Activated CD4-positive, CD25-positive, alpha-beta regulatory T cell treated with anti-CD3 and anti-CD28 coated beads, Interleukin-2, amount 50 U/mL, for 16 hours (primary cell): ENCODE results near the gene CPN2.

Experiments
- DNase-seq: peaks from one replicate; pipeline ENCODE4 v3.0.0-alpha.2; 2020; ENCODE audit warnings: low read depth, low spot score

The CPN2 gene, protein sequence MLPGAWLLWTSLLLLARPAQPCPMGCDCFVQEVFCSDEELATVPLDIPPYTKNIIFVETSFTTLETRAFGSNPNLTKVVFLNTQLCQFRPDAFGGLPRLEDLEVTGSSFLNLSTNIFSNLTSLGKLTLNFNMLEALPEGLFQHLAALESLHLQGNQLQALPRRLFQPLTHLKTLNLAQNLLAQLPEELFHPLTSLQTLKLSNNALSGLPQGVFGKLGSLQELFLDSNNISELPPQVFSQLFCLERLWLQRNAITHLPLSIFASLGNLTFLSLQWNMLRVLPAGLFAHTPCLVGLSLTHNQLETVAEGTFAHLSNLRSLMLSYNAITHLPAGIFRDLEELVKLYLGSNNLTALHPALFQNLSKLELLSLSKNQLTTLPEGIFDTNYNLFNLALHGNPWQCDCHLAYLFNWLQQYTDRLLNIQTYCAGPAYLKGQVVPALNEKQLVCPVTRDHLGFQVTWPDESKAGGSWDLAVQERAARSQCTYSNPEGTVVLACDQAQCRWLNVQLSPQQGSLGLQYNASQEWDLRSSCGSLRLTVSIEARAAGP

DNA sequence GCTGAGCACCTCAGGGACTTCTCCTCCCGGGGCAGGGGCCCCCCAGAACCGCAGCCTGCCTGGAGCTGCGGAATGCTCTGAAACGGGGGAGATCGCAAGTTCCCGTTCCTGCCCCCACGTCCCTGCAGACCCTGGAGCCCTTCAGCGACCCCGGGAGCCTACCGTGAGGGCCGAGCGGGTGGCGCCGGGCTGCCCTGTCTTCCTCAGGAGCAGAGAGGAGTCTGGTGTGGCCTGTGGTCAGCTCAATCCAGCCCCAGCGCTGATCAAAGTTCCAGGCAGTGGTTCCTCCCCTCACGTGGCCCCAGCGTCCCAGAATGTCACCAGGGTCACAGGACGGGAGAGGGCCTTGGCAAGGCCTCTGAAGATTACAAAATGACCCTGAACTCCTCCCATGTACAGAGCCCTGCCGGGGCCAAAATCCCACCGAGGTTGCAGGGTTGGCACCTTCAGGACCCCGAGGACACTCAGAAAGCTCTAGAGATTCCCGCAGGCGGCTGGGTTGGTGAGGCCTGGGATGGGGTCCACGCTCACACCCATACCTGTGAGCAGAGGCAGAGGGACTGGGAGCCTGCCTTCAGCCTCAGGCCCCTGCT is at the start of gene CPN2:
TSS of gene CPN2 (minus strand) at position 249 of the 593 bp plus-strand sequence. CDS start 8,626 bp downstream, outside the sequence.
- DNase-seq = no peak

DNA sequence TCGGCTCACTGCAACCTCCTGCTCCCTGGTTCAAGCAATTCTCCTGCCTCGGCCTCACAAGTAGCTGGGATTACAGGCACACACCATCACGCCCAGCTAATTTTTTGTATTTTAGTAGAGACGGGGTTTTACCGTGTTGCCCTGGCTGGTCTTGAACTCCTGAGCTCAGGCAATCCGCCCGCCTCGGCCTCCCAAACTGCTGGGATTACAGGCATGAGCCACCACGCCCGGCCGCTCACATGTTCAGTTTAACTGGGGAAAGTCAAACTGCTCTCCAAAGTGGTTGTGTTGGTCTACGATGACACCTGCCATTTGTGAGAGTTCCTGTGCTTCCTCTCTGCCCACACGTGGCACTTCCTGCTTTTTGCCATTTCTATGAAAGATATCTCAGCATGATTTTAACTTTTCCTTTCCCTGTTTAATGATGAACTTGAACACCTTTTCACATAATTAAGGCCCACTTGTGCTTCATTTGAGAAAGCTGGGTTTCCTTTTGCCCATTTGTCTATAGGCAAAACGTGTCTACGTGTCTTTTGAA is 48.8 kb upstream of the CPN2 start:
- DNase-seq = no peak

DNA sequence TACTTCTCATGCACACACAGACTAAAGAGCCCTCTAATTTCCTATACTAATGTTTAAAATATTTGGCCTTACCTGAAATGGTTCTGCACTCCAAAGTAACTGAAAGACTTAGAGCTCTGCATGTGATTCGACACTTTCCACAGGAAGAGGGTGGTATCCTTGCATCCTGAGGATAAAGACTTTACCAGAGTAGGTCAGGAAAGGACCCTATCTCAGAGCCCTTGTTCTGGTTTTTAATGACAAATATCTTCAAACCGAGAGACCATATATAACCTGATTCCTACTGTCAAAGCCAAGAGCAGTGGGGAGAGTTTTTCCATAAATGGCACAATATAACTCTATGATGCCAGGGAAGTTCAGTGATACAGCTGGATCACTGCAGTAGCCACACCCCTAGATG is 48.0 kb upstream of the CPN2 start, which contains the start of gene GP5:
TSS of gene GP5 (minus strand) at position 101 of the 400 bp plus-strand sequence. CDS start 984 bp downstream, outside the sequence.
- no peak for DNase-seq

DNA sequence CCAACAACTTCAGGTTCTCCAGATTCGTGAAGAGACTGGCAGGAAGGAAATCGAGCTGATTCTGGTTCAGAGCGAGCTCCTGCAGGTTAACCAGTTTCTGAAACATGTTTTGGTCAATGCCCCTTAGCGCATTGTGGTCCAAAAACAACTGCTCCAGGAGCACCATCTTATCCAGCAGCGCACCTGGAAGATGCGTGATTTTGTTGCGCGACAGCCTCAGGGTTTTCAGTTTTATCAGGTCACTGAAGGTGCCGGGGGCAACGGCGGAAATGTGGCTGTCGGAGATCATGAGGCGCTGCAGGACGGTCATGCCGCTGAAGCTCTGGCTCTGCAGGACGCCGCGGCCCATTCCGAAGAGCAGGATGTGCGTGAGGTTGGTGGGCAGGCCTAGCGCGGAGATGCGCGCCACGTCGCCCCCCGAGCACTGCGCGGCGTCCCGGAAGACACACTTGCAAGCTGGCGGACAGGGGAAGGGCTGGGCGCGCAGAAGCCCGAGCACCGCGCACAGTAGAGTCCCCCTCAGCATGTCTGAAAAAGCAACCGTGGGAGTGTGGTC is 46.7 kb upstream of the CPN2 start:
- no peak for DNase-seq

DNA sequence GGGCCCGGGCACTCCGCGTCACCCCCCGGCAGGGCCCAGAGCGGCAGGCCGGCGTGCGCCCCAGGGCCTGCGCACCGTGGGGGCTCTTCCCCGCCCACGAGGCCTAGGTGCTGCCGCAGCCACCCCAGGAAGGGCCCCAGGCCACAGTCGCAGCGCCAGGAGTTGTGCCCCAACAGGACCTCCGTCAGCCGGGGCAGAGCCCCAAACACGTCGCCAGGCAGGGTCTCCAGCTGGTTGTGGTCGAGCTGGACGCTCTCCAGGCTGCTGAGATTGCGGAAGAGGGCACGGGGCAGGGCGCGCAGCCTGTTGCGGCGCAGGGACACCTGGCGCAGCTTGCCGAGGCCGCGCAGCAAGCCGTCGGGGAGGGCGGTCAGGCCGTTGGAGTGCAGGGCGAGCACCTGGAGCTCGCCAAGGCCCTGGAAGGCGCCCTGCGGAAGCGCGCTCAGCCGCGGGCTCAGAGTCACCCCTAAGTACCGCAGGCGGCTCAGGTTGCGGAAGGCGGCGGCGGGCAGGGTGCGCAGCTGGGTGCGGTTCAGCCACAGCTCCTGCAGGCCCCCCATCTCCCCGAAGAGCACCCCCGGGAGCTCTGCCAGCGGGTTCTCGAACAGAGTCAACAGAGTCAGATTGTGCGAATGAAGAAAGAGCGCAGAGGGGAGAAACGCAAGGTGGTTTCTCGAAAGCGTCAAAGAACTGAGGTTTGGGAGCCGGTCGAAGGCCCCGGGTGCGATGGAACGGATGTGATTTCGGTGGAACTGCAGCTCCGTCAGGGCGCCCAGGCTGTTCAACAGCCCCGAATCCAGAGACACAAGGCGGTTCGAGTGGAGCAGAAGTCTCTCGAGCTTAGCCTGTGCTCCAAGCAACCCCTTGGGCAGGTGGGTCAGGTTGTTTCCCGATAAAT is 46.0 kb upstream of the CPN2 start:
- no peak for DNase-seq

DNA sequence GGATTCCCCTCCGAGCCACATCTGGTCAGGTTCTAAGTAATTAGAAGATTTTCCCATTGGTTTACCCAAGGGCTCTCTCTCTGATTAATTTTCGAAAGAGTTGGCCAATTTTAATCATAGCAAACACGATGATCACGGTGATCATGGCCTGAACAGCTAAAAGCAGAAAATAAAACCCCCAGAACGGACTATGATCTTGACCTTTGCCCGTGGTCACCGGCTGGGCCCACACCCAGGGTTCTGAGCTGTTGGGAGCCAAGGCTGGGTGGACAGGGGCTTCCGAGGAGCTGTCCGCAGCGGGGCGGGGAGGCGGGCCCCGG is 45.4 kb upstream of the CPN2 start:
- DNase-seq = no peak

DNA sequence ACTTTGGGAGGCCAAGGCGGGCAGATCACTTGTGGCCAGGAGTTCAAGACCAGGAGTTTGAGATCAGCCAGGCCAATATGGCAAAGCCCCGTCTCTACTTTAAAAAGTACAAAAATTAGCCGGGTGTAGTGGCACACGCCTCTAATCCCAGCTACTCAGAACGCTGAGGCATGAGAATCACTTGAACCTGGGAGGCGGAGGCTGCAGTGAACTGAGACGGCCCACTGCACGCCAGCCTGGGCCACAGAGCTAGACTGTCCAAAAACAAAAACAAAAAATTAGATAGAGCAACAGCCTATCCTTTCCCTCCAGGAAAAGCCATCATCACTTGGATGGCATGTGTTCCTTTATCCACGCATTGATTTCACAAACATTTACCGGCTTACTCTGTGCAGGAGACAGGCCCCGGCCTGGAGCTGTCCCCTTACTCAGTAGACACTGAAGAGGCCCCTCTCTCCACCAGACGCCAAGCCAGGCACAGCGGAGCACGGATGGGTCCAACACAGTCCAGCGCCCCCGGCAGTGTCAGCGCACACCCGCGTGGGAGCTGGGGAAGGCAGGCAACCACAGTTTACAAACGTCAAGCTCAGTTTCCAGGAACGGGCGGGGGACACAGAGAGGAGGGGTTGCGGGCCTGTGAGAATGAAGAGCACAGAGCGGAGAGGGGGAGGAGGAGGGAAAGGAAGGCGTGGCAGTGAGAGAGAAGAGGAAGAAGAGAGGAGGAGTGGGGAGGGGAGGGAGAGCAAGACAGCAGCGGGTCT is 44.8 kb upstream of the CPN2 start:
- DNase-seq = no peak

DNA sequence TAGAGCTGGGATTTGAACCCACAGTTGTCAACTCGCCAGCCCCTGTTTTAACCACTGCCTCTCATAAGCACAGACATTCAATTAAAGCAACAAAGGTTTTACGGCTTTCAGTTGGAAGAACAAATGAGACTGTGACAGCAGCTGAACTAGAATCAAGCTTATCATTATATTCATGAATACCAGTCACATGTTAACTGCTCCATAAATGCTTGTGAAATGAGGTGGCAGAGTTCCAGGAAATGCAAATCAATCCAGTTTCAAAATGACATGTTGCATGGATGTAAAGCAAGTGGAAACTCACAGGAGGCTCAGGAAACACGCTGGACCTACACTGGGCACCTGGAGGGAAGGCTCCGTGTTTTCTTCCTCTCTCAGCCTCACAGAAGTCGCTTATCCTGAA is 44.1 kb upstream of the CPN2 start:
- no peak for DNase-seq

DNA sequence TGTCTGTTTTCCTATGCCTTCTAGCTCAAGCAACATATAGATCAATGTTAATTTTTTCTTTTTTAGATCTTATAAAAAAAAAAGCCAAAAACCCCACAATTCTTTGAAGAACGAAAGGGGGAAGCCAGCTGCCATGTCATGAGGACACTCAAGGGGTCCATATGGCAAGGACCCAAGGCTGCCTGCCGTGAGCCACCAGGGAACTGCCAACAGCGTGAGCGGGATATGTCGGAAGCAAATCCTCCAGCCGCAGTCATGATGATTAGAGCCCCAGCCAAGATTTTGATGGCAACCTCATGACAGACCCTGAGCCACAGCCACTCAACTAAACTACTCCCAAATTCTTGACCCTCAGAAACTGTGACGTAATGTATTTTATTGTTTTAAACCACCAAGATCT is 41.4 kb upstream of the CPN2 start:
- DNase-seq = no peak

DNA sequence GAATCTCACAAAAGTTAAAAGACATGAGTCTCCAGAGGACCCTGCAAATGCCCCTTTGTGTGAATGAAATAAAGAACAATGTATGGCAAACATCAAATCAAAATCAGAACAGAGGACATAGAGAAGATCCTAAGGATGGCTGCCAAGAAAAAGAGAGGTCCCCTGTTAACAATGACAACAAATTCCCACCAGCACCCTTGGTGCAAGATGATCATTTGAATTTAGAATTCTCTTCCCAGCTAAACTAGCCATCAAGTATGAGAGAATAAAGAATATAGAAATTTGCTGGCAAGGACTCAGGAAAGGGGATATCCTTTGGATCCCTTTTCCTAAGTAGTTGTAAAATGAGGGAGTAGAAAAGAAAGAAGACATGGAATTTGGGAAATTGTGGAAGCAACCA is 39.7 kb upstream of the CPN2 start:
- DNase-seq = no peak

DNA sequence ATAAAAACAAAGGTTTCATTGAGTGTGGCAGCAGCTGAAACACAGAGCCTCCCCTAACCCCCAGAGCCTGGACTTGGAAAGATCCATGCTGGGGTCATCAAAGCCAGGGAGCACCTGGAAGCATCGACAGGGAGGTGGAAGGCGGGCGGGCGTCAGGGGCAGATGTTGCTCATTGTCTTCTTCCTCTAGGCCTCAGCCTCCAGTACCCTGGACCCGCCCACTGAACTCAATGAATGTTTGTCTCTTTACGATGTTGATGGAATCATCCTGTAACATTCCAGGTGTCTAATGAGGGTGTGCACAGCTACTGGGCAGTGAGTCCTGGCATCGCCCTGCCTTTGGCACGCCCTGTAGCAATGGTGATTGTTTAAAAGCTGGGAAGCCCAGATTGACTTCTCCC is 38.1 kb upstream of the CPN2 start:
- no peak for DNase-seq

DNA sequence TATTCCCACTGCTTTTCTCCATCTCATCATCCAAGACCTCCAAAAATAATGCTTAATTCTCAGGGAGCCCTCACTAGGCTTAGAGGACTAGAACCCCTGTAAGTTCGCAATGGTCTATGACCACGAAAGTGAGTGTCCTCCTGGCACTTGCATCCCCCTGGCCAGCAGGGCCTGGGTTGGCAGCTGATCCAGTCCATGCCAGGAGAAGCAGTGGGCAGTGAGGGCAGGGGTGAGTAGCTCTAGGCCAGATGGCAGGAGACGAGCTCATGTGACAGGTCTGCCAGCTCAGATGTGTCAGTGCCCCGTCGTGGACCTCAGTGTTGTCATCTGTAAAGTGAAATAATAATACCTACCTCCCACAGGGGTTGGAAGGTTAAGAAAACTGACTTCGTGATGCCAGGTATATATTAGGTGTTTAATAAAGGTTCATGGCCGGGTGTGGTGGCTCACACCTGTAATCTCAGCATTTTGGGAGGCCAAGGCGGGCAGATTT is 36.8 kb upstream of the CPN2 start:
- no peak for DNase-seq

DNA sequence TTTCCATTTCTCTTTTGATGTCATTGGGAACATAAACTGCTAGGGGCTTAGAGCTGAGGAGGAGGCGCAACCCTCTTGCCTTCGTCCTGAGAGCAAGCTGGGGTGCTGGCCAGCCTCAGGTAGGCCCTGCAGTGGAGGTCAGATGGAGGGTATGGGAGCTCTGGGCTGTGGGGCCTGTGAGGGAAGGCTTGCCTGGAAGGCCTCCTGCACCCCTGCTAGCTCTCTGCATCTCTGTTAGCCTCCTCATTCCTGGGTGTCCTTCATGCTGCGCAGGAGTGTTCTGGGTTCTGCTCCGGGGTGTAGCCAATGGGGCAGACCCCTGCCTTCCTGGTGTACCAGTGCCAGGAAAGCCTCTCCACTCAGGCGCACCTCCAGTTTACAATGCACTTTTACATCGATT is 36.1 kb upstream of the CPN2 start:
- no peak for DNase-seq

DNA sequence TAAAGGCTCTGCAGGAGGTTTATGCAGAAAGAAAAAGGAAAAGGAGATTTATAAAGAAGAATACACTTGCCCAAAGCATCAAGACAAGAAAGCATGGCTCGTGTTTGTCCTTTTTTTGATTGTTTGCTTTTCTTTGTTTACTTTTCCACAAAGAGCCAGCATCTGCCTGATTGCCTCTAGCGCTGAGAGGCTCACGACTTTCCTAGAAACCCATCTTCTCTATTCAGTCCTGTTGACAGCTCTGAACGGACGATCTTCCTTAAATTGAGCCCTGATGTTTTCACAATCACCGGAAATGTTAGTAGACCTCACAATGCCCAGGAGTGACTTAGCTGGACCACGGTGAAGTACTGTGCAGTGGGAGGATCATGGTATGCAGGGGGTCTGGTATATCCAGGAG is 35.5 kb upstream of the CPN2 start:
- DNase-seq = no peak

DNA sequence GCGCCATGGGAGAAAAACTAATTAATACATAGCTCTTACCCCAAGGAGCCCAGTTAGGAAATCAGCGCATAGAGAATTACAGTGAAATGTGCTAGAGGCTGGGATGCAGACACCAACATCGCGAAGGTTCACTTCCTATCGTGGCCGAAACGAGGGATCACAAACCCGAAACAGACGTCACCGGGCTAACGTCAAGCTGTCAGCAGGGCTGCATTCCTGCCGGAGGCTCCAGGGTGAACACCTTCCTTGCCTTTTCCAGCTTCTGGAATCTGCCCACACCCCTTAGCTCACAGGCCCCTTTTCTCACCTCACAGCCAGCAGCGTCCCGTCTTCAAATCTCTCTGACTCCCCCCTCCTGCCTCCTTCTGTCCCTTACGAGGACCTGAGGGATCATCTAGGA is 34.9 kb upstream of the CPN2 start:
- DNase-seq = no peak

DNA sequence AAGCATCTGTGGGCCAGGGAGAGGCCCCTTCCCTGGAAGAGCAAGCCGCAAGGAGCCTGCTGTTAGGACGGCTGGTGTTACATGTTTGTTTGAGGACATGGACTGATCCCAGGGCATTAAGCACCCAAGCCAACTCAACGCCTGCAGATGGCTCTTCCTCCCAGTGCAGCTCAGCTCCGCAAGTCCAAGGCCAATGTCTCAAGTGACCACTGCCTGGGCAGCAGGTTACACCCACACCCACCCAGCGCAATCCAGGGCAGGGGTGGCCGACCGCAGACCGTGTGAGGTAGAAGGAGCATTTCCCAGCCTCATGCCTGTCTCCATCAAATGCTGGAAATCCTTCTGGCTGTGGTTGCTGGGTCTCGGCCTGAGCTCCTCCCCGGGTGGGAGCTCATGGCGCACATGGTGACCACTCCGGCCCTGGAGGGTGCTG is 33.5 kb upstream of the CPN2 start:
- no peak for DNase-seq

DNA sequence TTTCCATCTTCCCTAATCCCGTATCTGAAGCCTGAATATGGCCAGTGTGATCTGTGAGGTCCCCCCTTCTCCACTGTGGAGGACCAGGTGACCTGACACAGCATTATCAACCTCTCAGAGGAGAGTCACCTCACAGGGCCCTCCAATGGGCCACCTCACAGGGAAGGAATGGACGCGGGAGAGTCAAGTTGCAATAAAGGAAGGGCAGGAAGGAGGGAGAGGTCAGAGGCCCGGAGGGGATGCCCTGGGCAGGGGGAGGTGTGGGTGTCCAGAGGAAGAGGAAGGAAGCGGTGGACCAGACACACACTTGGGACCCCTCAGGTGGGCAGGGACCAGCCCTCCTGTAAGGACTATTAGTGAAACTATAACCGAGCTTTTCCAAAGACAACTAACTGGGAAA is 33.0 kb upstream of the CPN2 start:
- no peak for DNase-seq

DNA sequence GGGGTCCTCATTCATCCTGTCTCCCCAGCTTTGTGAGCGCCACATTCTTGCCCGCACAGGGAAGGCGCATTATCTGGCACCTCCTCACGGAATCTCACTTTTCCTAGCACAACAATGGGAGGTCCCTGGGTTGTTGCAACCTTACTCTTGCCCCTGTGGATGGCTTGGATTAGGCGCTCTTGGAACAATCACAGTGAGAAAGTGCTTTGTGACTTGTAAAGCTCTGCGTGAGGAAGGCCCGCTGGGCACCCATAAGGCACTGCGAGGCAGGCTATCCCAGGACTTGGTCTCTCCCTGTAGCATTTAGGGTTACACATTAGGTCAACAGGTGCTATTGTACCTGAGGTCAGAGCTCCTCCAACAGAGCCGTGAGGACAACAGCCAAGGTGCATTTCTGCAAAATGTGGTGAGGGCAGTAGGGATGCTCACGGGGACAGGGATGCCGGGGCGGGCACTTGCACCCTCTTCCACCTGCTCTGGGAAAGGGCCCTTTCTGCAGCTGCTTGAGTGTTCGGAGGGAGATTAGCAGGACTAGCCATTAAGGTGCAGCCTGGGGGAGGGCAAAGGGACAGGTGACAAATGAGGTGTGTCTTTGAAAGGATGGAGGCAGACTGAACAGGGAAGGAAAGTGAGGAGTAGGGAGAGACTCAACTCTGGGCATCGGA is 32.3 kb upstream of the CPN2 start:
- DNase-seq = no peak

DNA sequence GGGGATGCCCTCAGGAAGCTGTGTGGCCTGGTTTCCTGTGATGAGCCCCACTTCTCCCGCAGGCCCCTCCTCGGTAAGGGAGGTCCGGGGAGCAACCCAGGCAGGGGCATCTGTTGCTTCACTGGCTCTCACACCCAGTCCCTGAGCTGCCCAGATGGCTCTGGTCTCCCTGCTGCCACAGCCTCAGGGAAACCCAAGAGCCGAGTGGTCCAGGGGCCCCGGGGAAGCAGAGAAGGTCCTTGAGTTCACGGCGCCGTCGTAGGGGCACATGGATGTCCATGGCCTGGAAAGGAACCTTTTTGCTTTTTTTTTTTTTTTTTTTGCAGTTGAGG is 31.7 kb upstream of the CPN2 start:
- DNase-seq = no peak

DNA sequence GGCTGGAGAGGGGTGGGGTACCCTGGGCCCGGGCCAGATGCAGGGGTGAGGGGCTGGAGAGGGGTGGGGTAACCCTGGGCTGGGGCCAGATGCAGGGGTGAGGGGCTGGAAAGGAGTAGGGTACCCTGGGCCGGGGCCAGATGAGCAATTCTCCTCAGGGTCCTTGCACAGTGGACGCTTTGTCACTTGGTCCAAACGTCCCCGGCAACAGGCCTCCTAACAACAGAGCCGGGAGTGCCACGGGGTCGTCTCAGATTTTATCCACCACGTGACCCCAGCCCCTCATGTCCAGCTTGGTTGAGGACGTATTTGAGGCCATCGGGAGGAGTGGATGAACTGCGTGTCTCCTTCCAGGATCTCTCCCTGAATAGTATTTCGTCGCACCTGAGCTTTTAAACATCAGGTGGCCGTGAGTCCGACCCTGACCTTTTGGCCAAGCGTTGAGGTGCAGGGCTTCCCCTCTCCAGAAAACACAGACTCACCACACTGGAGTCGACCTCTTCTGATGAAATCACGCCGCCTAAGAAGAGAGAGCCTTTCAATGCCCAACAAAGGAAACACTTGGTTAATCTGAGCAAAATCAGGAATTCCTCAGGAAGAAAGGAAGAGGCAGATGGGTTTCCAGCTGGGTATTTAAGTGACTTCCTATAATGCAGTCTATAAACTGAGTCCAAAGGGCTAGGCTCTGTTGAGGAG is 31.2 kb upstream of the CPN2 start:
- no peak for DNase-seq
